Panc1 (cell line): ENCODE results near the gene CREM. TPM values are rescaled to one million over a fixed set of nuclear protein-coding genes. Genes with fewer than 3 reads are reported as not detected.

ENCODE experiments used
- ATAC-seq: fragments of 200-7000 bp; cut with Tn5 transposase; 2 replicates; pipeline ENCODE4 v1.9.1; 2020; ENCODE audit warnings: mild to moderate bottlenecking, moderate library complexity
- BruUV-seq: library from RNA; stranded (reverse); fragments of 400-500 nt; replicated peaks from 2 replicates; lab custom pipeline; 2021; lab: Mats Ljungman, UMichigan
- CTCF ChIA-PET: fragments of 300-600 bp; sonication (Branson Sonifier 250); formaldehyde crosslinking; loops from one replicate; lab custom pipeline; 2022; ENCODE audit warnings: antibody characterized with exemption; lab: Charles Lee
- POLR2A ChIA-PET: fragments of 300-600 bp; sonication (Branson Sonifier 250); formaldehyde crosslinking; loops from one replicate; lab custom pipeline; 2022; ENCODE audit warnings: antibody characterized with exemption; lab: Charles Lee
- DNase-seq: peaks from one replicate; pipeline ENCODE4 v3.0.0-alpha.2; 2010; ENCODE audit warnings: low read depth, low spot score
- H3K27ac ChIP-seq: 2 replicates; pipeline ENCODE4 v1.5.1; 2011; ENCODE audit warnings: mild to moderate bottlenecking, low read length, inconsistent platforms
- H3K27me3 ChIP-seq: fragments of 200-500 bp; sonication (Bioruptor generic); 2 replicates; pipeline ENCODE4 v1.6.0; 2014; ENCODE audit warnings: low read length, inconsistent platforms; ENCODE audit not compliant: control insufficient read depth, insufficient read depth
- H3K36me3 ChIP-seq: fragments of 200-500 bp; sonication (Bioruptor generic); 2 replicates; pipeline ENCODE4 v1.5.1; 2014; ENCODE audit warnings: inconsistent platforms, mild to moderate bottlenecking, low read length, moderate library complexity; ENCODE audit not compliant: control insufficient read depth, insufficient read depth
- H3K4me1 ChIP-seq: 2 replicates; pipeline ENCODE4 v1.5.1; 2011; ENCODE audit warnings: inconsistent platforms, mild to moderate bottlenecking, low read length, moderate library complexity; ENCODE audit not compliant: control insufficient read depth, insufficient read depth
- H3K4me3 ChIP-seq, 2 experiments: 2 replicates each; pipeline ENCODE4 v1.5.1; 2011 to 2012; ENCODE audit warnings: low read depth in 2 of 2, low read length in 2 of 2, mild to moderate bottlenecking in 2 of 2, inconsistent platforms in 1 of 2, moderate library complexity in 1 of 2
- H3K9me3 ChIP-seq: fragments of 200-500 bp; sonication (Bioruptor generic); 2 replicates; pipeline ENCODE4 v1.5.1; 2014; ENCODE audit warnings: low read depth, mild to moderate bottlenecking, inconsistent platforms, low read length, moderate library complexity; ENCODE audit not compliant: control insufficient read depth, insufficient read depth
- POLR2AphosphoS5 ChIP-seq: IDR thresholded peaks from 2 replicates; pipeline ENCODE4 v1.6.1; 2012; ENCODE audit warnings: mild to moderate bottlenecking, low read depth, low read length, moderate library complexity
- SIN3A ChIP-seq: IDR thresholded peaks from 2 replicates; pipeline ENCODE4 v1.6.1; 2012; ENCODE audit warnings: low read depth, mild to moderate bottlenecking, low read length, moderate library complexity, borderline replicate concordance; ENCODE audit not compliant: insufficient read depth
- TCF7L2 ChIP-seq: IDR thresholded peaks from 2 replicates; pipeline ENCODE4 v1.6.1; 2011; ENCODE audit warnings: mild to moderate bottlenecking, low read depth, low read length, inconsistent platforms
- in situ Hi-C: cut with HindIII; loops from 2 replicates; pipeline ENCODE4 v1.10.0; 2016; ENCODE audit warnings: low sequenced_read_pairs, low pct_unique_long_range_greater_than_20kb
- intact Hi-C: fragments of 100-400 bp; cut with micrococcal nuclease; formaldehyde crosslinking; loops from one replicate; pipeline ENCODE4 v1.10.0; 2022; ENCODE audit not compliant: unreplicated experiment
- total RNA-seq: library from RNA; stranded (reverse); gene quantifications from one replicate; pipeline ENCODE4 v1.2.1, GENCODE V29; 2021; ENCODE audit not compliant: unreplicated experiment
- TF ChIP-seq, protein P1 (sequence below), 2 experiments: IDR thresholded peaks; 2 replicates each; pipeline ENCODE4 v1.6.1; 2011 to 2012; ENCODE audit warnings: low read depth in 2 of 2, control low read depth in 1 of 2, low read length in 1 of 2, mild to moderate bottlenecking in 1 of 2, moderate library complexity in 1 of 2; ENCODE audit not compliant: insufficient read depth in 1 of 2
- TF ChIP-seq, protein P2 (sequence below): fragments of 450-650 bp; IDR thresholded peaks from 2 replicates; pipeline ENCODE4 v1.5.1; 2017; ENCODE audit warnings: mild to moderate bottlenecking

Gene CREM
- total RNA-seq, 1 experiment from 2014 or later, result 13.7 TPM

DNA sequence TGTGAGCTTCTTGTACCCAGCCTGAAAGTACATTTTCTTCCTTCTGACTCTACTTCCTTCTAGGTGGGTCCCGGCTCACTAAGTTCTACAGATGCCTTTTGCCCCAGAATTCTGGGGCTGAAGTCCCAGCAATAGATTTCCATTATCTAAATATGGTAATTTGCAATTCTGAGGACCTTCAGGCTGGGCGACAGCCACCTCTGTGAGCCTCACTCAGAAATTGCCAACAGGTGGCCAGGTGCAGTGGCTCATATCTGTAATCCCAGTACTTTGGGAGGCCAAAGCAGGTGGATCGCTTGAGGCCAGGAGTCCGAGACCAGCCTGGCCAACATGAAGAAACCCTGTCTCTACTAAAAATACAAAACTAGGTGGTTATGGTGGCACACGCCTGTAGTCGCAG lies 23.7 kb downstream of the CREM start:
- no peaks in the 10 kb centered on the region for H3K4me1 ChIP-seq
- ChIA-PET CTCF (no interaction called here), POLR2A (no interaction called here)
- no peak overlapping the region for H3K4me3 ChIP-seq
- no peak for DNase-seq
- H3K27ac ChIP-seq, result no peak overlapping the region
- no peaks in the 10 kb centered on the region for H3K36me3 ChIP-seq
- in situ Hi-C loops (no loop called here), intact Hi-C loops (no loop called here)
- no peaks in the 10 kb centered on the region for H3K27me3 ChIP-seq
- no peaks in the 10 kb centered on the region for H3K9me3 ChIP-seq
- ATAC-seq, result no peak
- no TSS peak for BruUV-seq
- TF ChIP-seq TCF7L2 (no peak), POLR2AphosphoS5 (no peak), SIN3A (no peak)
- TF ChIP-seq, protein P1, sequence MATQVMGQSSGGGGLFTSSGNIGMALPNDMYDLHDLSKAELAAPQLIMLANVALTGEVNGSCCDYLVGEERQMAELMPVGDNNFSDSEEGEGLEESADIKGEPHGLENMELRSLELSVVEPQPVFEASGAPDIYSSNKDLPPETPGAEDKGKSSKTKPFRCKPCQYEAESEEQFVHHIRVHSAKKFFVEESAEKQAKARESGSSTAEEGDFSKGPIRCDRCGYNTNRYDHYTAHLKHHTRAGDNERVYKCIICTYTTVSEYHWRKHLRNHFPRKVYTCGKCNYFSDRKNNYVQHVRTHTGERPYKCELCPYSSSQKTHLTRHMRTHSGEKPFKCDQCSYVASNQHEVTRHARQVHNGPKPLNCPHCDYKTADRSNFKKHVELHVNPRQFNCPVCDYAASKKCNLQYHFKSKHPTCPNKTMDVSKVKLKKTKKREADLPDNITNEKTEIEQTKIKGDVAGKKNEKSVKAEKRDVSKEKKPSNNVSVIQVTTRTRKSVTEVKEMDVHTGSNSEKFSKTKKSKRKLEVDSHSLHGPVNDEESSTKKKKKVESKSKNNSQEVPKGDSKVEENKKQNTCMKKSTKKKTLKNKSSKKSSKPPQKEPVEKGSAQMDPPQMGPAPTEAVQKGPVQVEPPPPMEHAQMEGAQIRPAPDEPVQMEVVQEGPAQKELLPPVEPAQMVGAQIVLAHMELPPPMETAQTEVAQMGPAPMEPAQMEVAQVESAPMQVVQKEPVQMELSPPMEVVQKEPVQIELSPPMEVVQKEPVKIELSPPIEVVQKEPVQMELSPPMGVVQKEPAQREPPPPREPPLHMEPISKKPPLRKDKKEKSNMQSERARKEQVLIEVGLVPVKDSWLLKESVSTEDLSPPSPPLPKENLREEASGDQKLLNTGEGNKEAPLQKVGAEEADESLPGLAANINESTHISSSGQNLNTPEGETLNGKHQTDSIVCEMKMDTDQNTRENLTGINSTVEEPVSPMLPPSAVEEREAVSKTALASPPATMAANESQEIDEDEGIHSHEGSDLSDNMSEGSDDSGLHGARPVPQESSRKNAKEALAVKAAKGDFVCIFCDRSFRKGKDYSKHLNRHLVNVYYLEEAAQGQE (IDR thresholded peaks at IDR 0.05; ENCODE audit: insufficient read depth in 1 of 2, low read depth in 2 of 2, low read length in 1 of 2), result no peak
- TF ChIP-seq, protein P2, sequence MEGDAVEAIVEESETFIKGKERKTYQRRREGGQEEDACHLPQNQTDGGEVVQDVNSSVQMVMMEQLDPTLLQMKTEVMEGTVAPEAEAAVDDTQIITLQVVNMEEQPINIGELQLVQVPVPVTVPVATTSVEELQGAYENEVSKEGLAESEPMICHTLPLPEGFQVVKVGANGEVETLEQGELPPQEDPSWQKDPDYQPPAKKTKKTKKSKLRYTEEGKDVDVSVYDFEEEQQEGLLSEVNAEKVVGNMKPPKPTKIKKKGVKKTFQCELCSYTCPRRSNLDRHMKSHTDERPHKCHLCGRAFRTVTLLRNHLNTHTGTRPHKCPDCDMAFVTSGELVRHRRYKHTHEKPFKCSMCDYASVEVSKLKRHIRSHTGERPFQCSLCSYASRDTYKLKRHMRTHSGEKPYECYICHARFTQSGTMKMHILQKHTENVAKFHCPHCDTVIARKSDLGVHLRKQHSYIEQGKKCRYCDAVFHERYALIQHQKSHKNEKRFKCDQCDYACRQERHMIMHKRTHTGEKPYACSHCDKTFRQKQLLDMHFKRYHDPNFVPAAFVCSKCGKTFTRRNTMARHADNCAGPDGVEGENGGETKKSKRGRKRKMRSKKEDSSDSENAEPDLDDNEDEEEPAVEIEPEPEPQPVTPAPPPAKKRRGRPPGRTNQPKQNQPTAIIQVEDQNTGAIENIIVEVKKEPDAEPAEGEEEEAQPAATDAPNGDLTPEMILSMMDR, result no peak

DNA sequence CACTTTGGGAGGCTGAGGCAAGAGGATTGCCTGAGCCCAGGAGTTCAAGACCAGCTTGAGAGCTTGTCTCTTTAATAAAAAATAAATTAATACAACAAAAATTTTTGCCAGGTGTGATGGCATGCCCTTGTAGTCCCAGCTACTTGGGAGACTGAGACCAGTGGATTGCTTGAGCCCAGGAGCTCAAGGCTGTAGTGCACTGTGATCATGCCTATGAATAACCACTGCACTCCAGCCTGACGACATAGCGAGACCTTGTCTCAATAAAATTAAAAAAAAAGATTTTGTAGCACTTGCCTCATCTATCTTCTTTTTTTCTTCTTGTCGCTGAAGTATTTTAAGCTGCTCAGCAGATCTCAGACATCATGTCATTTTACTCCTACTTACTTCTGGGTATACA lies 26.3 kb downstream of the CREM start:
- ATAC-seq, result no peak
- POLR2A ChIA-PET, result no interaction called here
- BruUV-seq, result no TSS peak

More for the DNA sequence above, 26.3 kb downstream of the CREM start:
- Histone ChIP-seq H3K4me3 (no peak overlapping the region), H3K27ac (no peak overlapping the region), H3K27me3 (no peaks in the 10 kb centered on the region), H3K9me3 (no peaks in the 10 kb centered on the region), H3K36me3 (no peaks in the 10 kb centered on the region), H3K4me1 (no peaks in the 10 kb centered on the region)
- in situ Hi-C loops (no loop called here), intact Hi-C loops (no loop called here)
- no peak for DNase-seq
- CTCF ChIA-PET, result interaction anchor here (0.7 kb wide), 1 partner anchor 441 kb away, joined by 4 read pairs; no protein-coding TSS in a partner anchor
- TF ChIP-seq, protein P2, result no peak
- no peak for TF ChIP-seq POLR2AphosphoS5
- no peak for TF ChIP-seq TCF7L2
- TF ChIP-seq, protein P1 (IDR thresholded peaks at IDR 0.05; ENCODE audit: insufficient read depth in 1 of 2, low read depth in 2 of 2, low read length in 1 of 2), result no peak
- no peak for TF ChIP-seq SIN3A
